ENCODE measurements around the gene EFR3B.
"Not testable (repeated sequence)": the region's sequence is repeated elsewhere in the genome, so short reads cannot be mapped to it uniquely, and the experiment has no call there.

The EFR3B gene

GRCh38 chr2:25105336-25106085 lies 63.6 kb downstream of the EFR3B start:
- DNase-seq (ENCODE audit: low read depth), result no peak

DNA sequence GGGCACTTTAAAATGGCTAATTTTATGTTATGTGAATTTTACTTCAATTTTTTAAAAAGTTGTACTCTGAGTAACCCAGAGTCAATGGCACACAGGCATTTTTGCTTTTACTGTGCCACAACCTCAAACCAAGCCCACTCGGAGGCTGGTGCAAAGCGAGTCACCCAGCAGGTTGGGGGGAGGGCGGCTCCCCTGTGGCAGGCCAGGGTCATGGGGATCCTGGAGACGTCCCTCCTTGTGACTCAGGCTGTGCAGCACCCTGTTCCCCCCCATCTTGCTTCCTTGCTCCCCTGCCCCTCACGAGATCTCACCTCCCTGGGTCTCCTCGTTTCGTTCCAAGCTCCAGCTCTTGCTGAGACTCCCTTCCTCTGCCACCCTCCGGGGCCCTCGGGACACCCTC lies 67.9 kb downstream of the EFR3B start:
- no peak for DNase-seq (ENCODE audit: low read depth)

GRCh38 chr2:25112113-25112512 lies 70.2 kb downstream of the EFR3B start:
- DNase-seq (ENCODE audit: low read depth), result no peak

GRCh38 chr2:25115249-25115883 lies 73.5 kb downstream of the EFR3B start:
- no peak for DNase-seq (ENCODE audit: low read depth)

GRCh38 chr2:25115902-25116301 lies 74.0 kb downstream of the EFR3B start:
- DNase-seq (ENCODE audit: low read depth), result no peak

- DNase-seq (ENCODE audit: low read depth), result no peak
These were observed 75.1 kb downstream of the EFR3B start for GRCh38 chr2:25116956-25117355.

GRCh38 chr2:25119263-25119662 lies 77.4 kb downstream of the EFR3B start:
- no peak for DNase-seq (ENCODE audit: low read depth)

- DNase-seq (ENCODE audit: low read depth), result no peak
These were observed 80.5 kb downstream of the EFR3B start for GRCh38 chr2:25122367-25122766.

- DNase-seq (ENCODE audit: low read depth), result no peak
These were observed 81.8 kb downstream of the EFR3B start for GRCh38 chr2:25123682-25124081.

DNA sequence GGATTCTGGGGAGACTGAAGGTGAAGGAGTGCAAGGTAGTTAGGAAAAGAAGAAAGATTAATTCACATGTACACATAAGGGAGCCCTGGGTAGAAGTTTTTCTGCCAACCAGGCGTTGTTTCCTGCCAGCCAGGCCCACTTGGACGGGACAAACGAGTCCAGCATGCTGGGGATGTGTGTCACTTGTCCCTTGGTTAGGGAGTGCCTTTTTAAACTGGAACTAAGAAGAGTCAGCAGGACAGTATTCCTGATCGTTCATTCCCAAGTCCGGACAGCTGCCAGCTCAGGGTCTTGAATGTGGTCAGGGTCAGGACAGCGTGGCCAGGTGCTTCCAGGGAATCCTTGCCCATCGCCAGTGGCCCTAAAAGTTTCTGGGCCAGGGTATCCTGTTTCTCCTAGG lies 83.3 kb downstream of the EFR3B start:
- no peak for DNase-seq (ENCODE audit: low read depth)

- DNase-seq (ENCODE audit: low read depth), result no peak
These were observed 84.1 kb downstream of the EFR3B start for GRCh38 chr2:25125976-25126375.

DNA sequence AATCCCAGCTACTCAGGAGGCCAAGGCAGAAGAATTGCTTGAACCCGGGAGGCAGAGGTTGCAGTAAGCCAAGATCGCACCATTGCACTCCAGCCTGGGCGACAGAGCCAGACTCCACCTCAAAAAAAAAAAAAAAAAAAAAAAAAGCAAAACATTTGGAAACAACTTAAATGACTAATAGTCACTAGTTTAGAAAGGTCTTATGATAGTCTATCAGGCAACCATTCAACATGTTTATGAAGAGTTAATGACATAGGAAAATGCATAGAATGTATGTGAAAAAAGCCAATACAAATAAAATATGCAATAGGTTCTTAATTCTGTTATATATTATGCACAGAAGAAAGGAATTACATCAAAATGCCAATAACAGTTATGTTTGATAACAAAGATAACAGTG lies 85.2 kb downstream of the EFR3B start:
- not testable (repeated sequence) for DNase-seq (ENCODE audit: low read depth)

DNA sequence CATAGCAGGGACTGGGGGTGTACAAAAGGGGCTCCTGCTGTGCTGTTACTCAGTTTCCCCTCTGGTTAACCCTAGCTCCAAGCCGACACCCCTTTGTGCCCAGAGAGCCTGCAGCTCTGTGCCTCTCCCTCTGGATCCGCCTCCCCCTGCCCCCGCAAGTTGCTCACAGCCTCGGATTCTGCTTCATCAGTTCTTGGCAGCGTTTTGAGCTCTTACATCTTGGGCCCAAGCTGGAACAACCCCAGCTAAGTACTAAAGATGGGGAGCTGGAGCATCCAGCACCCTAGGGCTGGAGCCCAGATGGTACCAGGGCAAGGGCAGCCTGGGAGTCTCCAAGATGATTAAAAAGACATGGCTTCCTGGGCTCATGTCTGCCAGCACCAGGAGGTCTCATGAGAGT lies 85.8 kb downstream of the EFR3B start:
- no peak for DNase-seq (ENCODE audit: low read depth)

GRCh38 chr2:25129901-25130520 lies 88.1 kb downstream of the EFR3B start:
- no peak for DNase-seq (ENCODE audit: low read depth)

GRCh38 chr2:25131253-25131566 lies 89.3 kb downstream of the EFR3B start:
- DNase-seq (ENCODE audit: low read depth), result no peak

DNA sequence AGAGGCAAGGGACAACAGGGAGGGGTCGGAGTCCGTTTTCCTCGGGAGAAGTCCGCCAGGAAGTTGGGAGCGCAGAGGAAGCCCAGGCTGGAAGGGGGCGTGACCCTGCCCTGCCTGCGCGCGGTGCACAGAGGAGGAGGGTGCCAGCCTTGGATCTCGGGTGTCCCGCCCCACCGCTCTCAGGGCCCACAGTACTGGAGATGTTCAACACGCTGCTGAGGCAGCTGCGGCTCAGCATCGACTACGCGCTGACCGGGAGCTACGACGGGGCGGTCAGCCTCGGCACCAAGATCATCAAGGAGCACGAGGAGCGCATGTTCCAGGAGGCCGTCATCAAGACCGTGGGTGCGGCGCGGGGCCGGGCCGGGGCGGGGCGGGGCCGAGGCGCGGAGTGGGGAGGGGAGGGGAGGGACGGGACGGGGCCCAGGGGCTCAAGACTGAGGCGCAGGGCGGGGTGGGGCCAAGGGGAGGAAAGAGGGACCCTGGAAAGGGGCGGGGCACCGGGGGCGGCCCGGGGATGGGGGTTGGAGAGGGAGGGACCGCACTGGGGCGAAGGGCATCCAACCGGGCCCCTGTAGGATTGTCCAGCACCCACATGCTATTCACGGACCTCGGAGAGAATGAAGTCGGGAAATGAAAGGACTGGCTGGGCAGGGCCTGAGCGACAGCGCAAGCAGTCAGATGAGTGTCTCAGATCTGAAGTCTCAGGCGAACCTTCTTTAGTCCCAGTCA lies 89.9 kb downstream of the EFR3B start:
- no peak for DNase-seq (ENCODE audit: low read depth)

GRCh38 chr2:25132299-25132635 lies 90.4 kb downstream of the EFR3B start:
- no peak for DNase-seq (ENCODE audit: low read depth)

GRCh38 chr2:25132693-25133092 lies 90.8 kb downstream of the EFR3B start:
- no peak for DNase-seq (ENCODE audit: low read depth)

GRCh38 chr2:25140535-25140934 lies 98.7 kb downstream of the EFR3B start:
- not testable (repeated sequence) for DNase-seq (ENCODE audit: low read depth)

DNA sequence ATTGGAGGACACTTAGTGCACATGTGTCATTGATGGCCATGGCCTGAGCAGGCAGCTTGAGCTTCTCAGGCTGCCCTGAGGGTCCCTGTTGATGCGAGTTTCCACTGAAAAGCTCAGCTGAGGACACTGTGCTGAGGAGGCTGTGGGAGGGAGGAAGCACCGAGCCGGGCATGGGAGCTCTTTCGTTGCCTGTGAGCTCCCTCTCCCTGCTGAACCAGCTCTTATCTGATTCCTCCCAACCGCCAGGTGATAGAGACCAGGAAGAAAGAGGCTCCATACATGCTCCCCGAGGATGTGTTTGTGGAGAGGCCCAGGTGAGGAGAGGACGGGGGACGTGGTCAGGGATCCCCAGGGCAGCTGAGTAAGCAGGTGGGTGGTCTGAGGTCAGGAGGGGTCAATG lies 99.2 kb downstream of the EFR3B start:
- no peak for DNase-seq (ENCODE audit: low read depth)

- DNase-seq (ENCODE audit: low read depth), result no peak
These were observed 103.9 kb downstream of the EFR3B start for GRCh38 chr2:25145803-25146202.

DNA sequence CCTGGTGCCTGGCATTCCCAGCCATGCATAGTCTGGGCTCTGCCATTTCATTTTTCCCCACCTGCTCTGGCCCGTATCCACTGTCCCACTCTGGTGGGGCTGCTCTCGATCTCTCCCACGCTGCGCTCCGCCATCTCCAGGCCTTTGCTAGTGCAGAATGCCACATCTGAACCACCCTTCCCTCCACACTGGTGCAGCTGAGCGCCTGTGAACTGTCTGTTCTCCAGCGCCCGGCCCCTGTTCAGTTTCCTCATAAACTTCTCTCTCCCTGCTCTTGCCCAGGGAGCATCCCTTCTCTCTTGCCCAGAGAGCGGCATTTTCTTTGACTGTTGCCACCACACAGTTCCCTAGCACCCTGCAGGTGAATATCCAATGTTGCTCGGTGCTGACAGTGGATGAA lies 105.0 kb downstream of the EFR3B start:
- no peak for DNase-seq (ENCODE audit: low read depth)

DNA sequence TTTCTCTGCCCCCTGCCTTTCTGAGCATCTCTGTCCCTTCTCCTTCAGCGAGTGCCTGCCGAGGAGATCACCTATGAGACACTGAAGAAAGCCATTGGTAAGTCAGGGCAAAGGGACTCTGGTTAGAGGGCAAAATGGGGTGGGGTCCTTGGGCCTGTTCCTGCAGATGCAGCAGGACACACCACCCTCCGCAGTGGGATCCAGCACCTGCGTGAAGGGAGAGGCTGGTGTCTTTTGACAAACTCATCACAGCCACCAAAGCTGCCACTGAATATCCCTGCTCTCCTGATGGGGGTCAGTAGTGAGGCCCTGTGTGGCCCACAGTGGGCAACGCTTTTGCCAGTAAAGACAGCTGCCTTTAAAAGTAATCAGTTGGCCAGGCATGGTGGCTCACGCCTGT lies 107.8 kb downstream of the EFR3B start:
- no peak for DNase-seq (ENCODE audit: low read depth)

Data from stimulated activated CD4-positive, alpha-beta T cell treated with anti-CD3 and anti-CD28 coated beads, Interleukin-2, amount 100 ng/mL, for 4 hours (primary cell).